ENCODE measurements around the gene PRRC2B.

DNA sequence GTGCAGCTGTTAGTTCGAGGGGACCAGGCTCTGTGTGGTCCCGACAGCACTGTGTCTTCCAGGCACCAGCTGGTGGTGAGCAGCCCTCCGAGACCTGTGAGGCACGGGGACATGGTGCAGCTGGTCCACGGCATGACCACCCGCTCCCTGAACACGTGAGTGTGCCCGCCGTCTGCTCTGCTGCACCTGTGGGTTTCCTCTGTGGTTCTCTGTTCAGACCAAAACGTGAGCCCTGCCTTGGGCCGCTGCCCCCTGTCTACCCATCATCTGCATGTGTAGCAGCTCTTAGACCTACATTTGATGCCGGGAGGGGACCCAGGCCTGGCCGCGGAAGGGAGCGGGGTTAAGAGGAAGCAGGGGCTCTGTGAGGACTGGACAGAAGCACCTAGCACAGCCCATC, 119.3 kb downstream of the PRRC2B start:
- TF ChIP-seq, protein P1, sequence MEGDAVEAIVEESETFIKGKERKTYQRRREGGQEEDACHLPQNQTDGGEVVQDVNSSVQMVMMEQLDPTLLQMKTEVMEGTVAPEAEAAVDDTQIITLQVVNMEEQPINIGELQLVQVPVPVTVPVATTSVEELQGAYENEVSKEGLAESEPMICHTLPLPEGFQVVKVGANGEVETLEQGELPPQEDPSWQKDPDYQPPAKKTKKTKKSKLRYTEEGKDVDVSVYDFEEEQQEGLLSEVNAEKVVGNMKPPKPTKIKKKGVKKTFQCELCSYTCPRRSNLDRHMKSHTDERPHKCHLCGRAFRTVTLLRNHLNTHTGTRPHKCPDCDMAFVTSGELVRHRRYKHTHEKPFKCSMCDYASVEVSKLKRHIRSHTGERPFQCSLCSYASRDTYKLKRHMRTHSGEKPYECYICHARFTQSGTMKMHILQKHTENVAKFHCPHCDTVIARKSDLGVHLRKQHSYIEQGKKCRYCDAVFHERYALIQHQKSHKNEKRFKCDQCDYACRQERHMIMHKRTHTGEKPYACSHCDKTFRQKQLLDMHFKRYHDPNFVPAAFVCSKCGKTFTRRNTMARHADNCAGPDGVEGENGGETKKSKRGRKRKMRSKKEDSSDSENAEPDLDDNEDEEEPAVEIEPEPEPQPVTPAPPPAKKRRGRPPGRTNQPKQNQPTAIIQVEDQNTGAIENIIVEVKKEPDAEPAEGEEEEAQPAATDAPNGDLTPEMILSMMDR (IDR thresholded peaks at IDR 0.05): no peak
- no peak for TF ChIP-seq POLR2A (IDR thresholded peaks at IDR 0.05)

All from lower leg skin (tissue), 3 donors.